ENCODE data around the gene SOCS3. TPM values are rescaled to one million over a fixed set of nuclear protein-coding genes. Genes with fewer than 3 reads are reported as not detected.

Gene SOCS3, protein sequence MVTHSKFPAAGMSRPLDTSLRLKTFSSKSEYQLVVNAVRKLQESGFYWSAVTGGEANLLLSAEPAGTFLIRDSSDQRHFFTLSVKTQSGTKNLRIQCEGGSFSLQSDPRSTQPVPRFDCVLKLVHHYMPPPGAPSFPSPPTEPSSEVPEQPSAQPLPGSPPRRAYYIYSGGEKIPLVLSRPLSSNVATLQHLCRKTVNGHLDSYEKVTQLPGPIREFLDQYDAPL
- total RNA-seq (2022; extraction: Qiagen RNA extraction), result 27.6 to 43.3 TPM (median 36.9 TPM) in 5 replicates

GRCh38 chr17:78359997-78360370 is at the start of gene SOCS3:
SOCS3 (minus strand) TSS chr17:78360077; CDS start chr17:78359095, 982 bp downstream.

DNA sequence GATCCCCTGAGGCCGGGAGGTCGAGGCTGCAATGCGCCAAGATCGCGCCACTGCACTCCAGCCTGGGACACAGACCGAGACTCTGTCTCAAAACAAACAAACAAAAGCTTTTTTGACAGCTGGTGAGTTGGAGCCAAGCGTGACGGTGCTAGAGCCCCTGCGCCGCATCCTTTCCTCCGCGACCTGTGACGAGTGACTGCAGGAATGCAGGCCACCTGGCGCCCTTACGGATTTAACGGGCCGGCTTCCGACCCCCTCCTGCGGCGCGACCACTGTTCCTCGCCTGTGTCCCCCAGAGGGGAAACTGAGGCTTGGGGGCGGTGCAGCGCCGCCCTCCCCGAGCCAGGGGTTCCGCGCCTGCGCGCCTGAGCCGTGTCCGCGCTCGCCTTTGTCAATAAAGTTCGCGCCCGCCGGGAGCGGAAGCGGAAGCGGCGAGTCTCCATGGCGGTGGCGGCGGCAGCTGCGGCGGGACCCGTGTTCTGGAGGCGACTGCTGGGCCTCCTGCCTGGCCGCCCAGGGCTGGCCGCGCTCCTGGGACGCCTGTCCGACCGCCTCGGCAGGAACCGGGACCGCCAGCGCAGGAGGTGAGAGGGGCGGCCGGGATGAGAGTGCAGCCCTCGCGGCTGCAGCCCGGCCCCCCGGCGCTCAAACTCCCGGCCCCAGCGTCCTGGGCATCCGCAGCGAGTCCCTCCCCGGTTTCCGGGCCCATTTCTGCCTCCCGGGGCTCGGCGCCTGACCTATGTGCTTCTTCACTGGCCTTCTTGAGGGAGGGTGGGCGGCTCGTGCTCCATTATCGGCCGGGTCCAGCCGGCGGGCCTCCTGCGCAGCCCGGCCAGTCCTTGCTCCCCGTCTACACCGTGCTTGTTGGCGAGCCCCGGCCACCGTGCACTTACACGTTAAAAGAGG is 18.6 kb upstream of the SOCS3 start, which contains the start of gene PGS1:
PGS1 (plus strand) TSS at position 425 of the 906 bp plus-strand sequence; CDS start at position 442, 17 bp downstream.

Other genes with a start within 250 kb of the SOCS3 start
- 6.9 to 15.2 TPM (median 14.3 TPM) in 5 replicates for gene TMC6, start 231.3 kb downstream of the SOCS3 start, total RNA-seq (2022; extraction: Qiagen RNA extraction)
- 0.16 to 0.27 TPM (median 0.26 TPM) in 5 replicates for gene TMC8, start 229.3 kb downstream of the SOCS3 start, total RNA-seq (2022; extraction: Qiagen RNA extraction)
- gene C17orf99, start 213.7 kb downstream of the SOCS3 start, total RNA-seq (2022; extraction: Qiagen RNA extraction), result not detected in 5 replicates
- gene SYNGR2, start 191.5 kb downstream of the SOCS3 start, total RNA-seq (2022; extraction: Qiagen RNA extraction), result 129 to 217 TPM (median 195 TPM) in 5 replicates
- 219 to 248 TPM (median 237 TPM) in 5 replicates for gene TK1, start 173.0 kb downstream of the SOCS3 start, total RNA-seq (2022; extraction: Qiagen RNA extraction)
- gene AFMID, start 172.7 kb downstream of the SOCS3 start, total RNA-seq (2022; extraction: Qiagen RNA extraction), result 36.3 to 49.5 TPM (median 38.7 TPM) in 5 replicates
- gene BIRC5, start 145.8 kb downstream of the SOCS3 start, total RNA-seq (2022; extraction: Qiagen RNA extraction), result 102 to 105 TPM (median 103 TPM) in 5 replicates
- not detected in 5 replicates for gene TMEM235, start 128.4 kb downstream of the SOCS3 start, total RNA-seq (2022; extraction: Qiagen RNA extraction)
- 19.8 to 27.1 TPM (median 25.0 TPM) in 5 replicates for gene PGS1, start 18.6 kb upstream of the SOCS3 start, total RNA-seq (2022; extraction: Qiagen RNA extraction)
- gene DNAH17, start 217.3 kb upstream of the SOCS3 start, total RNA-seq (2022; extraction: Qiagen RNA extraction), result 0.80 to 1.2 TPM (median 0.98 TPM) in 5 replicates

Measured in A549 treated with Mapracorat at 1 μM for 4 hours (cell line).